Thymus (tissue), 11 donors: ENCODE results near the gene EPHA2. TPM values are rescaled to one million over a fixed set of nuclear protein-coding genes. Genes with fewer than 3 reads are reported as not detected.

Experiments used
- DNase-seq, 9 donors: peaks; one replicate each; pipeline ENCODE4 v3.0.0-alpha.2; 2013; ENCODE audit warnings: low spot score in 9 of 9, low read depth in 6 of 9, missing footprints in 1 of 9
- H3K27ac ChIP-seq, 2 donors: one replicate each; pipeline ENCODE4 v1.5.1; 2013; ENCODE audit warnings: control low read depth in 1 of 2, low read depth in 1 of 2, low read length in 1 of 2, mild to moderate bottlenecking in 1 of 2, moderate library complexity in 1 of 2
- H3K27me3 ChIP-seq, 2 donors: one replicate each; pipeline ENCODE4 v1.5.1; 2013; ENCODE audit warnings: low read length in 1 of 2; ENCODE audit not compliant: control insufficient read depth in 2 of 2, insufficient read depth in 1 of 2
- H3K36me3 ChIP-seq, 2 donors: one replicate each; pipeline ENCODE4 v1.5.1; 2013; ENCODE audit warnings: low read length in 1 of 2, mild to moderate bottlenecking in 1 of 2, moderate library complexity in 1 of 2; ENCODE audit not compliant: control insufficient read depth in 2 of 2, insufficient read depth in 2 of 2
- H3K4me1 ChIP-seq, 2 donors: one replicate each; pipeline ENCODE4 v1.5.1; 2013; ENCODE audit warnings: low read length in 2 of 2; ENCODE audit not compliant: control insufficient read depth in 2 of 2, insufficient read depth in 2 of 2
- H3K4me3 ChIP-seq, 2 donors: one replicate each; pipeline ENCODE4 v1.5.1; 2013; ENCODE audit warnings: low read length in 2 of 2, control low read depth in 1 of 2, mild to moderate bottlenecking in 1 of 2
- H3K9me3 ChIP-seq, 2 donors: one replicate each; pipeline ENCODE4 v1.5.1; 2013; ENCODE audit warnings: low read length in 1 of 2, mild to moderate bottlenecking in 1 of 2; ENCODE audit not compliant: control insufficient read depth in 2 of 2, insufficient read depth in 1 of 2
- WGBS: extraction: QIAGEN DNeasy Blood & Tissue Kit; methylation state at CpG from one replicate; pipeline ENCODE4 v1.1.7; 2013; 5-methylcytosine and 5-hydroxymethylcytosine counted together
- polyA plus RNA-seq: library from polyadenylated mRNA; stranded (reverse); fragments of 200-250 nt; gene quantifications from one replicate; pipeline ENCODE4 v1.2.3, GENCODE V29; 2013
- total RNA-seq: library from RNA; stranded (reverse); fragments of 120-200 nt; gene quantifications from one replicate; pipeline ENCODE4 v1.2.4, GENCODE V29; 2013
- donor health status: healthy.

Gene EPHA2
- total and polyA plus RNA-seq, 2 donors: 1.4 to 6.2 TPM

GRCh38 chr1:16092097-16092922 lies 63.6 kb downstream of the EPHA2 start:
- 88% methylated on average over 18 of the region's 18 CpGs for WGBS
- H3K27ac ChIP-seq: no peak overlapping the region
- no peak for DNase-seq

DNA sequence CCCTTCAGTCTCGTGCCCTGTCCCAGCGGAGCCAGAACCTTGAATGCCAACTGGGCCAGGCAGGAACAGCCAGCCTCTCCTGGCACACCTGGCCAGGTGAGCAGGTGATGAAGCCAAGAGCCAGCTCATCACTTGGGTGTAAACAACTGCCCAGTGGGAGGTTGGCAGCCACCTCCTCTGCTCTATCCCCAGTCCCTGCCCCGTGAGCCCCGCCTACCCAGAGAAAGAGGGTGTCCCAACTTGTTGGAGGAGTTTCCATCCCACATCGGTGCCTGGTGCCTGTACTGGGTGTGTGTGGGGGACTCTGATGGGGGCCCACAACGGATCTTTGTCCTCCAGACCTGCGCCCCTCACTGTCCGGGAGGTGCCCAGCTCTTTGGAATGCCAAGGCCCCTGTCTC lies 64.6 kb downstream of the EPHA2 start:
- DNase-seq: no peak
- Histone ChIP-seq H3K4me3 (no peak overlapping the region), H3K27ac (no peak overlapping the region), H3K9me3 (no peaks in the 10 kb centered on the region), H3K36me3 (no peaks in the 10 kb centered on the region), H3K27me3 (peaks cover 0 to 28% of the 10 kb centered on the region in 2 donors), H3K4me1 (no peaks in the 10 kb centered on the region)
- 85% methylated on average over 8 of the region's 8 CpGs for WGBS

More at GRCh38 chr1:16092097-16092922, 63.6 kb downstream of the EPHA2 start:
- Histone ChIP-seq H3K4me3 (no peak overlapping the region), H3K27me3 (peaks cover 0 to 32% of the 10 kb centered on the region in 2 donors), H3K9me3 (no peaks in the 10 kb centered on the region), H3K4me1 (no peaks in the 10 kb centered on the region), H3K36me3 (no peaks in the 10 kb centered on the region)

DNA sequence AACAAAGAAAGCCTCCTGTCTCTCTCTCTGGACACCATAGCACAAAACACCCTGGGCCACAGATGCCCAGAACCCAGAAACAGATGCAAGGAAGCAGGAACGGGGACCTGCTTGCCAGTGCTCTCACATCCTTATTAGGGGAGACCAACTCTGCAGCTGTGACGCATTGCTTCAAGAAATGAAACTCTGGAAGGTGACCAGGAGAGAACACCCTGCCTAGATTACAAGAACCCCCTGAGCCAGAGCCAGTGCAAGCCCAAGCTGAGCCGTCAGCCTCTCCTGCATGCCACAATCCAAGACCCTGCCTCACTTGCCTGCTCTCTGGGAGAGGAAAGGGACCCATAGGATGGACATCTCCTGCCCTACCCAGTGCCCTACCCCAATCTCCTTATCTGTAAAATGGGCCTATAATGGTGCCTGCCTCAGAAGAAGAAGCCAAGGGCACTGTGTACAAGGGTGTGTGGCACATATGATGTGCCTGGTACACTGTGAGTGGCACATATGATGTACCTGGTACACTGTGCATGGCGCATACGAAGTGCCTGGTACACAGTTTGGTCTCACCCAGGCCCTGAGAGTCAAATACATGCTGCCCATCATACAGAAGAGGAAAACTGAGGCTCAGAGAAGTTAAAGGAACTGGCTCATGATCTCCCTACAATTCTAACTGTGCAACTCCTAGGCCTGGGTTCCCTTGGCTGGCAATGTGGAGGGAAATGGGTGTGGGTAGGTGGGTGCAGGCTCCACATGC lies 65.6 kb downstream of the EPHA2 start:
- WGBS: 94% methylated on average over 5 of the region's 5 CpGs
- Histone ChIP-seq H3K27me3 (peaks cover 0 to 21% of the 10 kb centered on the region in 2 donors), H3K27ac (no peak overlapping the region), H3K36me3 (no peaks in the 10 kb centered on the region), H3K4me1 (no peaks in the 10 kb centered on the region), H3K4me3 (no peak overlapping the region), H3K9me3 (no peaks in the 10 kb centered on the region)
- no peak for DNase-seq

GRCh38 chr1:16088996-16089395 lies 66.9 kb downstream of the EPHA2 start:
- no peak for DNase-seq
- 88% methylated on average over 9 of the region's 9 CpGs for WGBS
- Histone ChIP-seq H3K4me1 (no peaks in the 10 kb centered on the region), H3K9me3 (no peaks in the 10 kb centered on the region), H3K4me3 (no peak overlapping the region), H3K27me3 (peaks cover 0 to 18% of the 10 kb centered on the region in 2 donors), H3K27ac (no peak overlapping the region), H3K36me3 (no peaks in the 10 kb centered on the region)

DNA sequence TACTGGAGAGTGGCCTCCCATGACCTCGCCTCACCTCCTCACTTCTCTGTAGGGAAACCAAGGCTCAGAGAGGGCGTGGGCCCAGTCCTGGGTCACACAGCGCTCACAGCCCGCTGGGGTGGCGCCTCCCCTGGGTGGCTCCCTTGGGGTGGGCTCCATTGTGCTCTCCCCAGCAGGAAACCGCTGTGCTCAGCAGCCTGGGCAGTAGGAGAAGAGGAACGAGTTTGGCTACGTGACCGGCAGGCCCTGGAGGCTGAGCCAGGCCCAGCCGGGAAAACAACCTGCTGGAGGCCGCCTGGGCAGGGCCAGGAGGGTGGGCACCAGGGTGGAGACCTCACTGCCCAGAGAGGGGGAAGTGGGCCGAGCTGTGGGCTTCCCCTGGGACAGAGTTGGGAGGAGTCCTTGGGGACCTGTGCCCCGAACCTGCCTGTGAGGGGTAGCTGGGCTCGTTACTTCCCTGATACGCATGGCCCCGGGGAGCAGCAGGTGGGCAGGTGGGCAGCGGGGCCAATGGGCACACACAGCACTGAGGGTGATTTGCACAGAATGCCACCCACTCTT lies 67.4 kb downstream of the EPHA2 start:
- WGBS: 91% methylated on average over 17 of the region's 17 CpGs
- Histone ChIP-seq H3K36me3 (no peaks in the 10 kb centered on the region), H3K4me1 (no peaks in the 10 kb centered on the region), H3K9me3 (no peaks in the 10 kb centered on the region), H3K4me3 (no peak overlapping the region), H3K27me3 (peaks cover 0 to 15% of the 10 kb centered on the region in 2 donors), H3K27ac (no peak overlapping the region)
- DNase-seq: no peak

DNA sequence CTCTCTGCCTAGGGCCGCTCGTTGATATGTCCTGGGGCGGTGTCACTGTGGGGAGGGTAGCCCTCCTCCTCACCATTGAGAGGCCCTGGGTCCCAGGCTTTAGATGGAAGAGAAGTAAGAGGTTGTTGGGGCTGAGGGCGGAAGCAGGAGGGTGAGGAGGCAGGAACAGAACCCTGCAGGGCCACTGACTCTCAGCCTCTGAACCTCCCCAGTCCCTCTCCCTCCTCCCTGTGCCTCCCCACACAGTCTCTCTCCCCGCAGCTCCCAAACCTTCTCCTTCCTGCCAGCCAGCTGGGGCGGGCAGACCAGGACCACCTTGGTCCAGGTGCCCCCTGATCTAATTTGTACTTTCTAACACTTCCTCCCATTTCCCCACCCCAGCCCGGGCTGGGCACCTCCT lies 68.1 kb downstream of the EPHA2 start:
- Histone ChIP-seq H3K27me3 (peaks cover 0 to 11% of the 10 kb centered on the region in 2 donors), H3K27ac (no peak overlapping the region), H3K4me1 (no peaks in the 10 kb centered on the region), H3K36me3 (no peaks in the 10 kb centered on the region), H3K9me3 (no peaks in the 10 kb centered on the region), H3K4me3 (no peak overlapping the region)
- WGBS: 83% methylated on average over 7 of the region's 7 CpGs
- DNase-seq: no peak

DNA sequence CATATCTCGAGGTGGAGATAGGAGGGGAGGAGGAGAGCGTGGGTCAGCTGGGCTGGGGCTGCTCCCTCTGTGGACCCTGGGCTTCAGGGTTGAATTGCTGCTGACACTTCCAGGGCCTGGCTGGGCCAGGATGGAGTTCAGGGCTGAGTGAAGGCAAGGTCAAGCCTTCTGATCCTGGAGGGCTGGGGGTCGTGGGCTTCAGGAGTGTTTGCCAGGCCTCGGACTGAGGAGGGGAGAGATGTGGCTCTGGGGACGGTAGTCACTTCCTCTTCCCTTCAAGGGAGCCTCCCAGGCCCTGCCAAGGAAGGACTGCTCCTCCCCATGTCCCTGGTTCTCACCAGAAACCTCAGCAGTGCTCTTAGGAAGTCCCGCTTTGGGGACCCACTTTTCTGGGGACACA lies 70.3 kb downstream of the EPHA2 start:
- H3K36me3 ChIP-seq: no peaks in the 10 kb centered on the region
- no peak for DNase-seq
- H3K4me3 ChIP-seq: no peak overlapping the region
- WGBS: 64% methylated on average over 6 of the region's 6 CpGs
- H3K27me3 ChIP-seq: no peaks in the 10 kb centered on the region
- no peaks in the 10 kb centered on the region for H3K9me3 ChIP-seq
- peaks cover 0 to 4% of the 10 kb centered on the region in 2 donors for H3K4me1 ChIP-seq
- H3K27ac ChIP-seq: no peak overlapping the region

- Histone ChIP-seq H3K9me3 (no peaks in the 10 kb centered on the region), H3K4me3 (no peak overlapping the region), H3K4me1 (peaks cover 3 to 15% of the 10 kb centered on the region in 2 donors), H3K27ac (no peak overlapping the region), H3K36me3 (no peaks in the 10 kb centered on the region), H3K27me3 (no peaks in the 10 kb centered on the region)
- 97% methylated on average over 5 of the region's 5 CpGs for WGBS
- no peak for DNase-seq
These were observed 72.4 kb downstream of the EPHA2 start for GRCh38 chr1:16083486-16083885.
